C4-2B (cell line): ENCODE measurements around the gene RGS19.
A peak's percentile ranks its signal among the peaks of the same experiment; 100 is the strongest.

ENCODE experiments used
- H3K27ac ChIP-seq: fragments of 450-650 bp; 2 replicates; pipeline ENCODE4 v1.5.1; 2017
- ZFX ChIP-seq: fragments of 450-650 bp; IDR thresholded peaks from 2 replicates; pipeline ENCODE4 v1.6.1; 2017
- TF ChIP-seq, protein P1 (sequence below): fragments of 450-650 bp; conservative IDR thresholded peaks from 2 replicates; pipeline ENCODE4 v1.5.1; 2017; ENCODE audit warnings: mild to moderate bottlenecking

Gene RGS19

DNA sequence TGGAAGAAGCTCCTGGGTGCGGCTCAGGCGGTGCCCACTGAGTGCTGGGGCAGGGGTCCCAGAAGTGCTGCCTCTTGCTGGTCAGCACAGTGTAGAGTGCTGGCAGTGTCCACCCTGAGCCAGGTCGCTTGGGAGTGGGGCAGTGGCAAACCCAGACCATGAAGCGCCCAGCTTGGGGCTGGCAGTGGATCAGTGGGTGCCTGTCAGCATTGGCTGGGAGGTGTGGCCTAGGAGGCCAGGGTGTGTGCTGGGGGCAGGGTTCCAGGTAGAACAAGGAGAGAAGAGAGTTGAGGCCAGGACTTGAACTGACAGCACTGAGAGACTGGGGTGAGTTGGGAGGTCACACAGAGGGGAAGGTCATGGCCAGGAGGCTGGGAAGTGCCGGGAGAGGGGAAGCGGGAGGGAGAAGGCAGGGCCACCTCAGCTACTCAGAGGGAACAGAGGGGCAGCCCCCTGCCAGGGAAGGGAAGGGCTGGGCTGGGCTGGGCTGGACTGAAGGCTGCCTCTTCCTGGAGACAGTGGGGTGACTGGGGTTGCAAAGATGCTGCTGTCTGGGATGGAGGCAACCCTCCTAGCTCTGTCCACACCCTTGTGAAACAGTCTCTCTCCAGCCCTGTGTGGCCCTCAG lies 12.2 kb downstream of the RGS19 start:
- TF ChIP-seq, protein P1, sequence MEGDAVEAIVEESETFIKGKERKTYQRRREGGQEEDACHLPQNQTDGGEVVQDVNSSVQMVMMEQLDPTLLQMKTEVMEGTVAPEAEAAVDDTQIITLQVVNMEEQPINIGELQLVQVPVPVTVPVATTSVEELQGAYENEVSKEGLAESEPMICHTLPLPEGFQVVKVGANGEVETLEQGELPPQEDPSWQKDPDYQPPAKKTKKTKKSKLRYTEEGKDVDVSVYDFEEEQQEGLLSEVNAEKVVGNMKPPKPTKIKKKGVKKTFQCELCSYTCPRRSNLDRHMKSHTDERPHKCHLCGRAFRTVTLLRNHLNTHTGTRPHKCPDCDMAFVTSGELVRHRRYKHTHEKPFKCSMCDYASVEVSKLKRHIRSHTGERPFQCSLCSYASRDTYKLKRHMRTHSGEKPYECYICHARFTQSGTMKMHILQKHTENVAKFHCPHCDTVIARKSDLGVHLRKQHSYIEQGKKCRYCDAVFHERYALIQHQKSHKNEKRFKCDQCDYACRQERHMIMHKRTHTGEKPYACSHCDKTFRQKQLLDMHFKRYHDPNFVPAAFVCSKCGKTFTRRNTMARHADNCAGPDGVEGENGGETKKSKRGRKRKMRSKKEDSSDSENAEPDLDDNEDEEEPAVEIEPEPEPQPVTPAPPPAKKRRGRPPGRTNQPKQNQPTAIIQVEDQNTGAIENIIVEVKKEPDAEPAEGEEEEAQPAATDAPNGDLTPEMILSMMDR = no peak
- no peak for TF ChIP-seq ZFX
- H3K27ac ChIP-seq = no peak overlapping the region

DNA sequence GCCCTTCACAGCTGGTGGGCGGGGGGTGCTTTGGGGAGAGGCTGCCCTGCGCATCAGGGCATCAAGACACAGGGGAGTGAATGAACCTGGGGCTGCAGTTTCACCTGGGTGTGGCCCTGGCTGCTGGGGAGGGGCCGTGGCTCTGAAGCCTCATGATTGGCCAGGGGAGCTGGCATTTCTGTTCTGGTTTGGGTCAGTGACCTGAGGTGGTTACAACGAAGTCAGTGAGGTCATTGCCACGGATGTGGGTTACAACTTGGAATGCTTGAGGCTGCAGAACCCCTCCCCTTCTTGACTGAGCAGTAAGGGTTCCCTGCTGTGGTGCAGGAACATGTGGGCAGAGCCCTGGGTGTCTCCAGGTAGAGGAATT lies 13.4 kb downstream of the RGS19 start:
- TF ChIP-seq, protein P1 = no peak
- no peak for TF ChIP-seq ZFX
- no peak overlapping the region for H3K27ac ChIP-seq

DNA sequence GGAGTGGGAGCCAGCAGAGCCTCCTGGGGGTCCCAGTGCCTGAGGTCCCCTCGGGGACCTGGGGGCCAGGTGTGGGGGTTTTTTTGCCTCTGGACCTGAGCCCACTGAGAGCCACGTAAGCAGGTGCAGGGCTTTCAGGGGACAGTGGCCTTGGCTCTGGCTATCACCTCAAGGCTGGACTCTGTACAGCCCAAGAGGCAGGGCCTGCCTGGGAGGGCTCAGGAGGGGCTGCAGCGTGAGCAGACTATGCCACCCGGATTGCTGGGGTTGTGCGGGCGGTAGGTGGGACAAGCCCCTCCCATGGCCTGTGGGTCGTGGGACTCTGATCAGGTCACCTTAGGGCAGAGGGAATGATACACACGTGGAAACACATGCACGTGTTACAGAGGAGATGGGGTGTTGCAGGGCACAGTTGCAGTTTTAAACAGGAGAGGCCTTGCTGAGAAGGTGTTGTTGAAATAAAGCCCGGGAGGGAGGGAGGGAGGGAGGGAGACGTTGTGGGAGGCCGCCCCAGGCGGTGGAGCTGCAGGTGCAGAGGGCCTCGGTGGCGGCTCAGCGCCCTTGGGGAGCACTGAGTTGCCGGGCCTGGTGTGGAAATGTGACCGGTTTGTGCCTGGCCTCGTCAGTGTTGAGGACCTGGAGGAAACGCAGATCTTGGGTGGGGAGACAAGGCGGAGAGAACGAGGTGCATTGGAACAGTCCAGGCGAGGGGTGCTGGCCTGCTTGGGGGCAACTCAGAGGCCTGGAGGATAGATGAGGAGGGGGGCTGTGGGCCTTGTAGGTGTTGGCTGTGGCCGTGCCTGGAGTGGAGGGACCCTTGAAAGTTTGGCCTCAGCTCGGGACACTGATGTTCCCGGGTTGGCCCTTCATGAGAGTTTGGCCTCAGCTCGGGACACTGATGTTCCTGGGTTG lies 14.0 kb downstream of the RGS19 start:
- no peak overlapping the region for H3K27ac ChIP-seq
- TF ChIP-seq, protein P1 = no peak
- no peak for TF ChIP-seq ZFX

DNA sequence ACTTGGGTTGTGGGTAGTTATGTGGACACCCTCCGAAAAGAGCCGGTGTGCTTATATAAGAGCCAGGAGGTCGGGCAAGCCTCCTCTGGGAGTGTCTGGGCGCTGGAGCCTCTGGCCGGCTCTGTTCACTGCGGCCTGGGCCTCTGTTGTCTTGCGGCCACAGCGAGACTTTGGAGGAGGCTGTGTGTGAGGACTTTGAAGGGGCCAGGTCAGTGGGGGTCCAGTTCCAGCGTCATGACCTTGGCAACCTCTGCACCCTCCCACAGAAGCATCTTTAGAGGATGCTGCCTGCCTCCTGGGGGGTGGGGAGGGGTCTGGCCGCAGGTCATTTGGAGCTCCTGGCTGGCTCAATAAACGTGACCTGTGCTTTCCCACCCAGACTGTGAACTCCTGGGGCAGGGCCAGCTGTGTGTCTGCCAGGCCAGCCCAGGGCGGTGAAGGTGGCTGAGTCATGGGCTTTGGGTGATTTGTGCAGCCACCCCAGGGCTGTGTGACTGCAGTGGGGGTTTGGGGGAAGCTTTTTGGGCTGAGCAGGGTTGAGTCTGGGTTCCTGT lies 15.1 kb downstream of the RGS19 start:
- TF ChIP-seq, protein P1 = no peak
- no peak for TF ChIP-seq ZFX
- H3K27ac ChIP-seq = no peak overlapping the region; the same call in 1 of the 2 replicates

DNA sequence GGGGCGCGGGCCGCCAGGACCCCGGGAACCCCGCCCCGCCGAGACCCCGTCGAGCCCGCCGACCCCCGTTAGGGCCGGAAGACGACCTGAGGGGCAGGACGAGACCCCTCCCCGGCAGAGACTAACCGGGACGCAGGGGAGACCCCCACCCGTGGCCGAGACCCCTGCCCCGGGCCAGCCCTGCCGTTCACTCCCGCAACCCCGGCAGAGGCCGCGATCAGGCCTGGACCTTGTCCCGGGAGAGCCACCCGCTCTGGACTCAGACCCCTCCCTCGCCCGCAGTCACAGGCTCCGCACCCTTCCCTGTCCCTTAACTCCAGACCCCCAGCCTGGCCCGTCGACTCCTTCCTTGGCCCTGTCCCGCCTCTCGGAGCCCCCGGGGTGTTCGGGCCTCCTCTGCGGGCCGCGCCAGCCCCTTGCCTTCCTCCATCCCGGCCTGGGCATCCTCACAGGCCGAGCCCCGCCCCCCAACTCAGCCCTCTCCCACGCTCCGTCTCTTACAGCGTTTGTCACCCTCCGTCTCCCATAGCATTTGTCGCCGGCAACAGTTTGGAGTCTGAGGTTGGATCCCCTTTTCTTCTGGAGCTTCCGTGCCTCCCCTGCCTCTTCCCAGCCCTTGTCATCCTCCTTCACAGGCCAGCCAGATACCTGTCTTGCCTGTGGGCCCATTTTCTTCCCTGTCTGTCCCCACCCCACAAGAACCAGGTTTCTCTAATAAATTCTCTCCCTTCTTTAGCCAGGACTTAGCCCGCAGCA lies 15.8 kb downstream of the RGS19 start:
- peak overlapping the region; percentile 67 for H3K27ac ChIP-seq
- TF ChIP-seq ZFX = no peak
- TF ChIP-seq, protein P1 = no peak

DNA sequence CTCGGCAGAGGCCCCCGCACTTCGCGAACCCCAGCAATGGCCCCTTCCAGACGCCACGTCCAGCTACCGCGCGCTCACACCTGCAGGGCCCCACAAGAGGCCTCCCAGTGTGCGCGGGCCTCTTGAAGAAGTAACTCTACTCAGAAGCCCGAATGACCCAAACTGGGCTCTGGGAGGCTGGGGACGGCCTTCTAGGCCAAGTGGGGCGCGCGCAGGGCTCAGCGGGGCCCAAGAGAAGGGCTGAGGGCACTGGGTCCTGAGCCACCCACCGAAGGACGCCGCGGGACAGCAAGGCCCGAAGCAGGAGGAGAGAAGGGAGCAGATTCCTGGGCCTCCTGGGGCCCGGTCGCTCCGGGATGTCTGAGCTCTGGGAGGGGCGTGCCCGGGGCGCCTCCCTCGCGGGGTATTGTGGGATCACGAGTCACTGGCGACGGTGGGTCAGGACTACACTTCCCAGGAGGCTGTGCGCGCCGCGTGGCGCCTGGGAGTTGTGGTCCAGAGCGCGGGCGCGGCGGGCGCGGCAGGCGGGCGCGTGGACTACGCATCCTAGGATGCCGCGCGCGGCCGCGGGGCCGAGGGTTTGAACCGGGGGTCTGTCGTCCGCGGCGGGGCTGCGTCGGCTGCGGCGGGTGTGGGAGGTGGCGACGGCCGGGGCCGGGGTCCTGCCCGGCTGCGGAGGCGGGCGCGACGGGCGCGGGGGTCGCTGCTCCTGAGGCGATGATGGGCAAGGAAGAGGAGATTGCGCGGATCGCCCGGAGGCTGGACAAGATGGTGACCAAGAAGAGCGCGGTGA lies 16.5 kb downstream of the RGS19 start, which contains the start of gene TCEA2:
TCEA2 (plus strand) TSS at position 603 of the 793 bp plus-strand sequence; CDS start at position 718, 115 bp downstream.
- H3K27ac ChIP-seq = peak within 1 kb of the TSS; percentile 67

More for the DNA sequence above, 16.5 kb downstream of the RGS19 start, which contains the start of gene TCEA2:
- TF ChIP-seq, protein P1 = no peak
- peak; percentile 86; the same call in 1 of the 2 replicates for TF ChIP-seq ZFX
